GM19397 (cell line): Measurements from ENCODE around the gene MEIOB.
"Not testable (repeated sequence)": the region's sequence is repeated elsewhere in the genome, so short reads cannot be mapped to it uniquely, and the experiment has no call there.

Experiments
- ATAC-seq: cut with Tn5 transposase; IDR thresholded peaks from one replicate; pipeline ENCODE4 v1.9.1; 2021; ENCODE audit warnings: mild to moderate bottlenecking, moderate library complexity; ENCODE audit not compliant: unreplicated experiment

Gene MEIOB

DNA sequence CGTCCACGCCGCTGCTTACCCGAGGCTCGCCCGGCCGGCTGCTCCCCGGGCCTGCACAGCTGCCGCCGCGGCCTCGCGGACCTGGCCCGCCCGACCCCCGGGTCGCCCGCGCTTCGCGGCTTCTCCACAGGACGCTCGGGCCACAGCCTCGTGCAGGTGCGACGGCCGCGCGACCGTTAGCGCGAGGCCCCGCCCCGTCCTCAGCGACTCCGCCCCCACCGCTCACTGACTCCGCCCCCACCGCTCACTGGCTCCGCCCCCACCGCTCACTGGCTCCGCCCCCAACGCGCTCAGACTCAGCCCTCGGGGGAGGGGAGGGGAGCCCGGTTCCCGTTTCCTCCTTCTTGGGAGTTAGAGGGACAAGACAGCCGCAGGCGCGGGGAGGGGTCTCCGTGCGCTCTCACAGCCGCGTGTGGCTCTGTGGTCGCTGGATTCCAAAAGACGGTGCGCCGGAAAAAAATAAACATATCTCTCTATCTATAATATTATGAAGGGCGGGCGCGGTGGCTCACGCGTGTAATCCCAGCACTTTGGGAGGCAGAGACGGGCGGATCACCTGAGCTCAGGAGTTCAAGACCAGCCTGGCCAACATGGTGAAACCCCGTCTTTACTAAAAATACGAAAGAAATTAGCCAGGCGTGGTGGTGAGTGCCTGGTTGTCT, at the start of gene MEIOB:
Gene MEIOB (minus strand): TSS at position 191 of the 662 bp plus-strand sequence. CDS start 3,989 bp downstream, outside the sequence.
- no peak for ATAC-seq

DNA sequence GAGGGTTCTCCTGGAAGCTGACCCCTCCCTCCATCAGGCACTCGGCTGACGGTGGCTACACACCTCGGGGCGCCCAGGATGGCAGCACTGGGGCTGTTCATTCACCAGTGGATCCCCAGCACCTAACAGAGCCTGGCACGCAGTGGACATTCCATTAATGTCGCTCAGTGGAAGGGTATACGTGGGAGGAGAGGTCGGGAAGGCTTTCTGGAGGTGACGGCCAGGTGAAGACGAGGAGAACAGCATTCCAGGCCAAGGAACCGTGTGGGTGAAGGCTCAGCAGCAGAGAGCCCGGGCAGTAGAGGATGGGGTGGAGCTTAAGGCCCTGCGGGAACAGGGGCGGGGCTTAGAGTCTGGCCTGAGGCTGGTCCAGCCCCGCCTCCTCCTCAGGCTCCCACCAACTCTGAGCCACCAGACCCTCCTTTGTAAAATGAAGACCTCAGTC, 48.8 kb upstream of the MEIOB start:
- ATAC-seq: no peak

DNA sequence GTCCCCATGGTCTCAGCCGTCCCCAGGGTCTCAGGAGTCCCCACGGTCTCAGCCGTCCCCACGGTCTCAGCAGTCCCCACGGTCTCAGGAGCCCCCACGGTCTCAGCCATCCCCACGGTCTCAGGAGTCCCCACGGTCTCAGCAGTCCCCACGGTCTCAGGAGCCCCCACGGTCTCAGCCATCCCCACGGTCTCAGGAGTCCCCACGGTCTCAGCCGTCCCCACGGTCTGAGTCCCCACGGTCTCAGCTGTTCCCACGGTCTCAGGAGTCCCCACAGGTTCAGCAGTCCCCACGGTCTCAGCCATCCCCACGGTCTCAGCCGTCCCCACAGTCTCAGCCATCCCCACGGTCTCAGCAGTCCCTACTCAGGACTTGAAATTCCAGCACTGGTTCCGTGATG, 48.2 kb upstream of the MEIOB start:
- ATAC-seq: not testable (repeated sequence)

DNA sequence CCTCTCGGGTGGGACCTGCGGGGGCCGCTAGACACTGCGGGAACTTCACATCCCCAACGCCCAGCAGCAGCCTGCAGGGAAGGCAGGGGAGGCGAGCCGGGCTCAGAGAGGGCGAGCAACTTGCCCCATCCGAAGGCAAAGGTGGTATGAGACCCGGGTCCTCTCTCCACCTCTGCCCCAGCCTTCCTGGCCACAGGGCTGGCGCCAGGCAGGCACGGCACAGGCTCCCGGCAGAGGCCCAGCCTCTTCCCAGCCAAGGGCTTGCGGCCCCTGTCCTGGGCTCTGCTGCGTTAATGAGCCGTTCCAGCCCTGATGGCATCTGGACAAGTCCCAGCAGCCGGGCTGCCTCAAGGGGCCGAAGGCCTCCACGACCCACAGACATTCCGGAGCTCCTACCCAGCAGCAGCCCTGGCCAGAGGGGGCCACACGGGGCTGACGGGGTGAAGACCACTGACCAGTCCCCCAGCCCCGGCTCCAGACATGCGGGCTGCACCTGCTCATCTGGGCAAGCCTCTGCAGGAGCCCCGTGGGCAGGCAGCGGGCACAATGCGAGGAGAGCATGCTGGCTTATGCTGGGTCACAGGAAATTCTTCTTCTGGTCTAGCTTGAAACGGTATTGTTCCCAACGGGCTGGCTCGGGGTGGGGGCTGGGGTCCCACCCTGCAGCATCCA, 47.5 kb upstream of the MEIOB start:
- ATAC-seq: no peak

- ATAC-seq: no peak
Observed at GRCh38 chr16:1918351-1919326, 46.7 kb upstream of the MEIOB start, which contains the start of gene HS3ST6. HS3ST6 (minus strand) TSS chr16:1918415; CDS start chr16:1918323, 92 bp downstream.

DNA sequence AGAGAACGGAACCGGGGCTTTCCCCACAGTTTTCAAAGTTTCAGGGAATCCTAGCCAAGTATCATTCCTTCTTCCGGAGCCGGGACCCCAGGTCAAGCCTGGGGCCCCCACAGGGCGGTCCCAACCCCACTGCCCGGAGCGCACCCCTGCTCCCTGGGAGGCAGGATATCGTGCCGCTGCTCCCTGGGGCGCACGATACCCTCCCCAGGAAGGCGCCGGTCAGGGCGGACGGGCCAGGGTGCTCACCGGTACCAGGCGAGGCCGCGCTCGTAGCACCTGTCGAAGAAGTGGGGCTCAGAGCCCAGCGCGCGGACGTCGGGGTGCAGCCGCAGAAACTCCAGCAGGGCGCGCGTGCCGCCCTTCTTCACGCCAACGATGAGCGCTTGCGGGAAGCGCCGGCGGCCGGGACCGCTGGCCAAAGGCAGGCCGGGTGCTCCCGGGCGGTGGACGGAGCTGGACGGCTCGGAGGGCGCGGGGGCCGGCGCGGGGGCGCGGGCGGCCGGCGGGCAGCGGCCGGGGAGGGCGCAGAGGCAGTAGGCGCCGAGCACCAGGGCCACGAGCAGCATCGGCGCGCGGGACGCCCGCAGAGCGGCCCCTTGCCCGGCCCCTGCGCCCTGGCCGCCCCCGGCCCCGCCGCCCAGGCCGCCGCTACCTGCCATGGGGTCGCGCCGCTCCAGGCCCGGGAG, 45.8 kb upstream of the MEIOB start:
- no peak for ATAC-seq

DNA sequence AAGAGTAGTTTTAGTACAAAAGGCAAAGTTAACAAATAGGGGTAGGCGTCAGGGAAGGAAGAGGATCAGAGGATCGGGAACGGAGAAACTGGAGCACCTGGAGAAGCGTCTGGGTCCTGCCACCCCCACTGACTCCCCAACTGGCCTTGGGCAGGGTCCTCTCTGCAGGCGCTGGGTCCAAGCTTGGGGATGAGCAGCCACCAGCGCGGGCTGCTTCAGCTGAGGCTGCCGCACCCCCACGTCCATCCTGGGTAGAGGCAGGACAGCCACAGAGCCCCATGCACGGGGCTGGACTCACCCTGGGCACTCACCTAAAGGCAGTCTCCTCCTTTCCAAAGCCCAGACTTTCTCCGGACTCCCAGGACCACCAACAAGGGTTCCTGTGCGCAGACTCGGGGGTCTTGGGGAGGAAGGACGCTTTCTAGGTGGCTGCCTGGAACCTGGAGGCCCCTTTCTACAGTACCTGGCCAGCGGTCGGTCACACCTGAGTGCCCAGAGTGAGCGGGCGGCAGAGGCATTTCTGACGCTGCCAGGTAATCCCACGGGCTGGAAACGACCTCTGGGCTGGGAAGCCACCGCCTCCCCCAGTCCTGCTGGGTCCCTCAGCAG, 45.2 kb upstream of the MEIOB start:
- no peak for ATAC-seq

GRCh38 chr16:1916640-1916990, 44.7 kb upstream of the MEIOB start:
- ATAC-seq: no peak

DNA sequence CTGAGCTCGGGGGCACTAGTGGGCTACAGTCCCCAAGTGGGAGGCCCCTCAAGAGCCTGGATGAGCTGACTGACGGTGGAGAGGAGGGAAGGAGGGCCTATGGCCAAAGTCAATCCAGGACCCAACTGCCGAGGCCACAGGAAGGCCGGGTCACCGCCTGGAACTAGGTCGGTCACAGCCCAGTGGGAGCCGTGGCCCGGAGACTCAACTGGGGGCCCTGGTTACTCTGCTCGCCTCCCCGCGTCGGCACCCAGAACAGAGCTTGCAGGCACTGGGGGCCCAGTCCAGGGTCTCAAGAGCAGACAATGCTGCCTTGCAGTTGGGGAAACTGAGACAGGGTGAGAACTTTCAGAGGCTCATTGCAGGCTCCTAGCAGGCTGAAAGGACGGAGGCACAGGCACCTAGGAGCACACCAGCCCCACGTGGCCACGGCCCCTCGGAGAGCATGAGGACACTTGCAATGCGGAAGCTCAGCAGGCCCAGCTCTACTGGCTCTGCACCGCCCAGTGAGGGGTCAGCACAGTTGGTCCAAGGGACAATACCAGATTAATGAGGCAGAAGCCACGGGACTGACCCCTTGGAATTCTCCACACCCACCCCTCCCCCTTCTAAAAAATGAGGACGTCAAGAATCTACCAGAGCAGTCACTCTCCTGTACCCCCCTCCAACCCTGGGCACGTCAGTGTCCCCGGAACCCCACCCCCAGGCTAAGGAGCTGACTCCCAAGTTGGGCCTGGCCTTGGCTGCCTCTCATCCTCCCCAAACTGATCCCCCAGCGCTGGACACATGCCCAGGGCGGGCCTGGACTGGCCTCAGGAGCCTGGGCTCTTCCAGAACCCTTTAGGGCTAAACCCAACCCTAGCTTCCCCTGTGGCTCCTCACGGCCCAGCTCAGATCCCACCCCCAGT, 44.0 kb upstream of the MEIOB start:
- no peak for ATAC-seq

- no peak for ATAC-seq
Observed at GRCh38 chr16:1914988-1915387, 43.0 kb upstream of the MEIOB start.

- ATAC-seq: no peak
Observed at GRCh38 chr16:1914084-1914608, 42.2 kb upstream of the MEIOB start.

GRCh38 chr16:1913327-1914083, 41.5 kb upstream of the MEIOB start:
- ATAC-seq: no peak

DNA sequence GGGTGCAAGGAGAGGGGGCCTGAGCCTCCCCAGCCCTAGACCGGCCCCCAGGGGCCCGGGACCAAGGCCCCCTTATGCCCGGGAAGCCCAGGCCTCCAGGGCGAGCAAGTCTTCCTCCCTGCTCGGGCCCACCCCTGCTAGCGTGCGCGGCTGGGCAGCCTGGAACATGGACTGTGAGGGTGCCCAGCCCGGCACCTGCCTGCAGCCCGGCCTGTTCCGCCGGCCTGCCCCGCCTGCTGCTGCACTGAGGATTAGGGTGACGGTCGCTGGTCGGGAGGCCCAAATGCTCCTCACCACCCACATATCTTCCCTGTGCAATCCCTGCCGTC, 40.2 kb upstream of the MEIOB start:
- ATAC-seq: no peak

DNA sequence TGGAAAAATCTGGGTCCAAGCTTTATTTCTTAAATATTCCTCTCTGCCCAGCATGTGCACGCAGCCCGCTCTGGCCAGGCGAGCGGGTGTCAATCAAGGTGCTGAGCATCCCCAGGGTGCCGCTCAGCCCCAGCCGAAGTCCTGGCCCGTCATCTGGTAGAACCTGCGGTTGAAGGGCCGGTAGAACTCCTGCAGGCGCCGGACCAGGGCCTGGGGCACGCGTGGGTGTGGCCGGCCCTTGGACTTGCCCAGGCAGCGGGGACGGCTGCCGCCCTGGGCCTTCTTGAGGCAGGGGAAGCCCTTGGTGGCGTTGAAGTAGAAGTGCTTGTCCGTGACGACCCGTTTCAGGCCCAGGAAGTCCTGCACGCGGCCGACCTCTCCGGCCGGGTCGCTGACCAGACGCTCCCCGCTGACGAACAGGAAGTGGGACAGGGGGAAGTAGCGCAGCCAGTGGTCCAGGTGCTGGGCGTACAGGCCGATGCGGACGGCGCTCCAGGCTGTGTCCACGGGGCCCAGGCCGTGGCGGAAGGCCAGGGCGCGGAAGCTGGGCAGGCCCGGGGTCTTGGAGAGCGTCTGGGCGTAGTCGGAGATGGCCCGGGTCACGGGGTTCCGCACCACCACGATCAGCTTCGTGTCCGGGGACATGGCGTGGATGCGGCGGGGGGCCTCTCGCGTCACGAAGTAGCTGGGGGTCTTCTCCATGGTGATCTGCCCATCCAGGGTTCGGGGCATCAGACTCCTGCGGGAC, 39.7 kb upstream of the MEIOB start:
- ATAC-seq: no peak

DNA sequence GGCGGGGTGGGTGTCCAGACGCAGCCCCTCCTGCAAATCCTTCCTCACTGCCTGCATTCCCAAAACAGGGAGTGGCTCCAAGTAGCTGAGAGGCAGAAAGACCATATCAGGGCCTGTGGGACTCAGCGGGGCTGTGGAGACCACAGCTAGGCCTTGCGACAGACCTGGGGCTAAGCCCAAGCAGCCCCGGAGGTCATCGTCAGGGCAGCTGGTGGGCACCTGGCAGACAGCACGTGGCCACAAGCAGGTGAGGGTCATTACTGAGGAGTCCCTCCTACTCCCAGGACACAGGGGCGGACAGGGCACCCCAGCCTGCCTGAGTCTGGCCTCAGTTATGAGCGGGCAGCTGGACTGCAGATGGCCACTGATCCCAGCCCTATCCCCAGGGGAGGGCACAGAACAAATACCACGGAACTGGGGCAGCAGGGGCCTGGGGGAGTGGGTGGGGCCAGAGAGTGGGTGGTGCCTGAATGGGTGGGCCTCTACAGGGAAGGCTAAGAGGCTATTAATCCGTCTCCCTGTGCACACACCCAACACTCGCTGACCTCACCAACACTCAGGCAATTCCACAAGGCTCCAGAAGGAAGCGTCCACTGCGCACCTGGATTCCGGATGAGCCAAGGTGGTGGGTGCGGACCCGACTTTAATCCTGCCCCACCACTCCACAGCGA, 37.7 kb upstream of the MEIOB start:
- no peak for ATAC-seq

GRCh38 chr16:1908983-1909382, 37.0 kb upstream of the MEIOB start:
- ATAC-seq: no peak

DNA sequence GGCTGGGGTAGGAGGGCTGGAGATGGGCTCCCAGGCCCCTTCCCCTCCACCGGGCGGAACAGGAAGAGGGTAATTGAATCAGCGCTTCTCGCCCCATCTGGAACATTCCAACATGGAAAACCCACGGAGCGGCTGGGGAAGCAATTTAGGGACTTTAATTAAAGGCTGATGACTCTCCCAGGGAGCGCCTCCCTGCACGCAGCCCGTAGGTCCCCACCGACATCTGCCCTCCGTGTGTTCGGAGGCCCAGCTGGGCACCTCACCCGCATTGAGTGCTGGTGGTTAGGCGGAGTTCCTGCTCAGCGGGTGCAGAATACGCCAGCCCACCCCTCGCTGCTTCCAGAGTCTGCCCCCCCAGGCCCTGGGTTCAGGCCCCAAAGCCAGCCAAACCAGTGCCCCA, 36.2 kb upstream of the MEIOB start:
- no peak for ATAC-seq
